Right lobe of liver (tissue), 6 donors: ENCODE data around the gene PHF21B. TPM values are rescaled to one million over a fixed set of nuclear protein-coding genes. Genes with fewer than 3 reads are reported as not detected.

ENCODE experiments used
- ATAC-seq, 4 donors: fragments of 200-7000 bp; cut with Tn5 transposase; one replicate each; pipeline ENCODE4 v1.9.1; 2020; ENCODE audit warnings: mild to moderate bottlenecking in 4 of 4, moderate library complexity in 4 of 4
- DNase-seq, 3 donors: peaks; one replicate each; pipeline ENCODE4 v3.0.0-alpha.2; 2020
- H3K27ac ChIP-seq, 3 donors: fragments of 200-600 bp; one replicate each; pipeline ENCODE4 v1.8.0; 2022
- H3K27me3 ChIP-seq, 2 donors: fragments of 200-600 bp; one replicate each; pipeline ENCODE4 v1.8.0; 2022
- H3K36me3 ChIP-seq, 4 donors: fragments of 200-600 bp; sonication (generic) in 1 of 4; one replicate each; pipeline versions ENCODE4 v1.5.1 to v1.8.0; 2017 to 2022; ENCODE audit warnings: control low read depth in 1 of 4
- H3K4me1 ChIP-seq, 4 donors: fragments of 200-600 bp; sonication (generic) in 1 of 4; one replicate each; pipeline versions ENCODE4 v1.5.1 to v1.8.0; 2017 to 2022; ENCODE audit warnings: control low read depth in 1 of 4
- H3K4me3 ChIP-seq, 3 donors: fragments of 200-600 bp; one replicate each; pipeline ENCODE4 v1.8.0; 2022
- H3K9me3 ChIP-seq, 4 donors: fragments of 200-600 bp; sonication (generic) in 1 of 4; one replicate each; pipeline versions ENCODE4 v1.5.1 to v1.8.0; 2017 to 2022; ENCODE audit warnings: control low read depth in 1 of 4
- CTCF ChIP-seq, 4 donors: fragments of 200-600 bp in 3 of 4; fragments of 450-650 bp in 1 of 4; IDR thresholded peaks; one replicate each; pipeline versions ENCODE4 v1.5.1 to v1.8.0; 2016 to 2022; ENCODE audit warnings: antibody characterized with exemption in 4 of 4, mild to moderate bottlenecking in 2 of 4
- POLR2A ChIP-seq: fragments of 450-650 bp; IDR thresholded peaks from one replicate; pipeline ENCODE4 v1.6.1; 2017; ENCODE audit warnings: antibody characterized with exemption, mild to moderate bottlenecking
- WGBS: methylation state at CpG from one replicate; pipeline ENCODE4 v1.1.6; 2018; ENCODE audit warnings: low coverage, low lambda C conversion rate; ENCODE audit not compliant: insufficient coverage; ENCODE audit errors: missing lambda C conversion rate; 5-methylcytosine and 5-hydroxymethylcytosine counted together
- intact Hi-C, 2 donors: fragments of 100-400 bp; cut with DNase I; formaldehyde crosslinking; loops; one replicate each; pipeline versions ENCODE4 v1.11.2 to v1.14.1; 2022
- total RNA-seq, 6 experiments: library from RNA; depleted of rRNA in 2 of 6; stranded (reverse); fragments of >200 nt in 2 of 6; fragmentation: NEBNext Ultra II Directional in 3 of 6; extraction: Animal tissue kit (Norgen Biotek cat#: 25700) in 3 of 6; gene quantifications; one replicate each; pipeline versions ENCODE4 v1.1.0 to v1.2.4, GENCODE V29; 2016 to 2023
- donor health status: DM: no; HTN: yes; CAD: no.
- donor health status: DM: no; HTN: no; CAD: no.
- donor health status: DM: no; HTN: no; CAD: no.
- donor health status: DM: no; HTN: yes; CAD: no.
- donor health status: DM: no; HTN: yes; CAD: no.

PHF21B gene
- total RNA-seq, 6 experiments from 2014 or later: not detected

- ATAC-seq (no peak), DNase-seq (peak in 1 of 3 donors; percentile 10)
- Histone ChIP-seq H3K36me3 (no peaks in the 10 kb centered on the region), H3K9me3 (no peaks in the 10 kb centered on the region), H3K4me3 (no peak overlapping the region), H3K27ac (no peak overlapping the region), H3K4me1 (no peaks in the 10 kb centered on the region), H3K27me3 (no peaks in the 10 kb centered on the region)
- intact Hi-C loops: no loop called here
- TF ChIP-seq CTCF (IDR thresholded peaks at IDR 0.05): no peak
- TF ChIP-seq POLR2A: no peak
- 46% methylated on average over 4 of the region's 16 CpGs for WGBS
Observed at GRCh38 chr22:44838316-44839016, 171.3 kb downstream of the PHF21B start.

GRCh38 chr22:44837481-44837880, 172.3 kb downstream of the PHF21B start:
- H3K27ac ChIP-seq: no peak overlapping the region
- H3K9me3 ChIP-seq: no peaks in the 10 kb centered on the region
- peak in 1 of 3 donors; percentile 15 for DNase-seq
- 40% methylated on average over 4 of the region's 15 CpGs for WGBS
- no peaks in the 10 kb centered on the region for H3K27me3 ChIP-seq
- intact Hi-C loops: no loop called here
- H3K4me3 ChIP-seq: no peak overlapping the region
- no peaks in the 10 kb centered on the region for H3K4me1 ChIP-seq
- ATAC-seq: no peak
- no peak for TF ChIP-seq POLR2A
- TF ChIP-seq CTCF (IDR thresholded peaks at IDR 0.05): no peak
- H3K36me3 ChIP-seq: no peaks in the 10 kb centered on the region

GRCh38 chr22:44834065-44834464, 175.7 kb downstream of the PHF21B start:
- intact Hi-C loops: no loop called here
- Histone ChIP-seq H3K36me3 (no peaks in the 10 kb centered on the region), H3K4me1 (no peaks in the 10 kb centered on the region), H3K9me3 (no peaks in the 10 kb centered on the region), H3K27me3 (no peaks in the 10 kb centered on the region), H3K4me3 (no peak overlapping the region), H3K27ac (no peak overlapping the region)
- TF ChIP-seq CTCF (IDR thresholded peaks at IDR 0.05) (no peak), POLR2A (no peak)
- ATAC-seq: no peak
- DNase-seq: no peak

- intact Hi-C loops: no loop called here
- H3K27me3 ChIP-seq: no peaks in the 10 kb centered on the region
- H3K4me3 ChIP-seq: no peak overlapping the region
- no peaks in the 10 kb centered on the region for H3K9me3 ChIP-seq
- TF ChIP-seq POLR2A (no peak), CTCF (IDR thresholded peaks at IDR 0.05) (no peak)
- no peaks in the 10 kb centered on the region for H3K36me3 ChIP-seq
- ATAC-seq (no peak), DNase-seq (no peak)
- H3K4me1 ChIP-seq: no peaks in the 10 kb centered on the region
- 20% methylated on average over 1 of the region's 1 CpG for WGBS
- H3K27ac ChIP-seq: no peak overlapping the region
Observed at GRCh38 chr22:44831885-44832284, 177.9 kb downstream of the PHF21B start.

Other genes starting within 250 kb of the PHF21B start
- 10 to 100 TPM; 26.4 to 57.2 (median 31.4) TPM for gene NUP50, start 153.9 kb upstream of the PHF21B start, total RNA-seq
- gene KIAA0930, start 230.9 kb upstream of the PHF21B start, total RNA-seq: 10 to 100 TPM; 24.5 to 57.9 (median 40.8) TPM